NCI-H2107 treated with DMSO at 0.1 percent for 48 hours (cell line): ENCODE results near the gene NPM1.

Experiments used
- DNase-seq: peaks from one replicate; lab custom pipeline; 2025; ENCODE audit not compliant: unreplicated experiment; lab: John Stamatoyannopoulos, UW

NPM1 gene

GRCh38 chr5:171449426-171449825 lies 61.8 kb downstream of the NPM1 start:
- no peak for DNase-seq

DNA sequence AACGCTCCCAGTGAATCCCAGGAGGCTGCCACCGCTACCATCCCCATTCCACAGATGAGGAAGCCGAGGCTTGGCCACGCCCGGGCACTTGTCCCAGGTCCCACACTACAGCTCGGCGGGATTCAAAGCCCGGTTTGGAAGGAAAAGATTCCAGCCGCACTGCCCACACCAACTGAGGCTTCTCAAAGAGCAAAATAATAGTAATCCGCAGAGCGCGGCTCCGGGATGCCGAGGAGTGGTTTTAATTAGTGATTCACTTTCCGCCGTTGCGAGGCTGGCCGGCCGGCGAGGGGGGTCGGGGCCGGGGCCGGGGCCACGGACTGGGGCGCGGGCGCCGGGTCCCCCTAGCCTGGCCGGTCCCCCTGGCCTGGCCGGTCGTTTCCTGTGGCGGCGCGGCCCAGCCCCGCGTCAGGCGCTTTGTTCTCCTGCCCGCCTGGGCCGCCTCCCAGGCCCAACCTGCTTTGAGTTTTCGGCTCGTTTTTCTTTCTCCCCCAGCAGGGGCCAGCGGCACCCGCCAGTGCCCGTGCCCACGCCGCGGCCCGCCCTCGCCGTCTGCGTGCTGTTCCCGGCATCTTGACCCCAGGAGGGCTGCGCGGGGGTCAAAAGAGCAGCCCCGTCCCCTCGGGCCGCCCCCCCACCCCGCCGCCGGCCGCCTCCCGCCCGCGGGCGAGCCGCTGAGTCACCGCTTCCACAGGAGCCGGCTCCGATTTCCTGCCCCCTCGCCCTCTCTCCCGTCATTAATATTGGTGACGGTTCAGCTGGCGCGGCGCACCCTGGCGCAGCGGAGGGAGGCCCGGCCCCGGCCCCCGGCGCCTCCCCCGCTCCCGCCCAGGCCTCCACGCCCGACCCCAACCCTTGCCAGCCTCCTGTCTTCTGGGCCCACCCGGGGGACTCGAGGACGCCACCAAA lies 63.0 kb downstream of the NPM1 start:
- DNase-seq, result no peak

- no peak for DNase-seq
Observed at GRCh38 chr5:171451421-171451820, 63.8 kb downstream of the NPM1 start.

GRCh38 chr5:171453056-171453725 lies 65.5 kb downstream of the NPM1 start:
- no peak for DNase-seq

DNA sequence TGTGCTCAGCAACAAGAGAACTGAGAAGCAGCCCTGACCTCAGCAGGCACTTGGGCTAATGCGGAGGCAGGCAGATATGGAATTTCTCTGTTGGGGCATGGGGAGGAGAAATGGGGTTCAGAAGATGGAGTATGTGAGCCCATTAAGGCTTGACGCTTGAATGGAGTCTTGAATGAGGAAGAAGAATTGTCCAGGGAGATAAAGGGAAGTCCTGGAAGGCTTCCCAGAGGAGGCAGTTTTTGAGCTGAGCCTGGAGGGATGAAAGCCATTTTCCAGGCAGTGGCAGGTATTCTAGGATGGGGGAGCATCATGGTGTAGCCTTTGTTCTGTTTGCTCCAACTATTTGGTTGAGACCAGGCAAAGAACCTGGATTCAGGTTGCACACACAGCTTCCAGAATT lies 66.3 kb downstream of the NPM1 start:
- DNase-seq, result no peak

- DNase-seq, result no peak
Observed at GRCh38 chr5:171454549-171454948, 66.9 kb downstream of the NPM1 start.

- no peak for DNase-seq
Observed at GRCh38 chr5:171455522-171455921, 67.9 kb downstream of the NPM1 start.

DNA sequence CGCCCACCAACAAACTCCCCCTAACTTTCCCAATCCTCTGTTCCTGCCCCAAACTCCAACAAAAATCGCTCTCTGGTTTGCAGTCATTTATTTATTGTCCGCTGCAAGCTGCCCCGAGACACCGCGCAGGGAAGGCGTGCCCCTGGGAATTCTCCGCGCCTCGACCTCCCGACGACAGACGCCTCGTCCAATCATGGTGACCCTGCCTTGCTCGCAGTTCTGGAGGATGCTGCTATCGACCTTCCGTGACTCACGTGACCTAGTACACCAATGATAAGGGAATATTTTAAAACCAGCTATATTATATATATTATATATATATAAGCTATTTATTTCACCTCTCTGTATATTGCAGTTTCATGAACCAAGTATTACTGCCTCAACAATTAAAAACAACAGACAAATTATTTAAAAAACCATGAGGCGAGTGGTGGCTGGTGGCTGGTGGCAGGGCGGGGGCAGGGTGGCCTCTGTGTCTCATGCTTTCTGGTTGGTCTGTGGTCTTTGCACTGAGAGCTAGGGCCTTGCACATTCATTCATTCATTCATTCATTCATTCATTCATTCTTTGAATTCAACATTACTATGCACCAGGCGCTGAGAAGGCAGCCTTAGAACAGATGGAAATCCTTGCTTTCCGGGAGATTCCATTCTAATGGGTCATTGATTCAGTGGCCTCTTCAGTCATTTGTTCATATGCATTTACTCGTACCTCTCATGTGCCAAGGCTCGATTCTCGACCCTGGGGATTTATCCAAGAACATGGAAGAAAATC lies 69.7 kb downstream of the NPM1 start:
- DNase-seq, result no peak

DNA sequence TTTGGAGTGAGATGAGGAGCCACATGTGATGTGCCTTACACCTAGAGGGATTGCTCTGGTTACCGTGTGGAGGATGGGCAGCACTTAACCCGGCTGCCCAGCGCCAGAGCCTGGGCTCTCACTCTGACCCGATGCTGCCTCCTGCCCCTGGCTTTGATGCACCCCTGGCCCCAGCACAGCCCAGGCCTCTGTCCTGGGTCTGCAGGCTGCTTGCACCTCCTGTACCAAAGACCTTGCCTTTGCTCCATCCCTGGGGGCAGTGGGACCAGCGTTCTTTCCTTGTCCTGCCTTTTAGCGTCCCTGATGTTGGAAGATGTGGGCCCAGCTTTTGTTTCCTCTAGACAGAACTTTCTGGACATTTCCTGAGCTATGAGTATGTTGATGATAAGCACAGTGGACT lies 72.2 kb downstream of the NPM1 start:
- DNase-seq, result no peak
